NCI-H146 (cell line): ENCODE results near the gene SERPINB1.
A peak's percentile ranks its signal among the peaks of the same experiment; 100 is the strongest.
"Not testable (repeated sequence)": the region's sequence is repeated elsewhere in the genome, so short reads cannot be mapped to it uniquely, and the experiment has no call there.

ENCODE experiments used
- DNase-seq: peaks from one replicate; lab custom pipeline; 2025; lab: John Stamatoyannopoulos, UW

The SERPINB1 gene

GRCh38 chr6:2866171-2866846 lies 24.6 kb upstream of the SERPINB1 start:
- DNase-seq, result no peak

- DNase-seq, result no peak
Observed at GRCh38 chr6:2865694-2866151, 24.1 kb upstream of the SERPINB1 start.

GRCh38 chr6:2865270-2865669 lies 23.6 kb upstream of the SERPINB1 start:
- DNase-seq, result no peak

- DNase-seq, result no peak
Observed at GRCh38 chr6:2863901-2864300, 22.2 kb upstream of the SERPINB1 start.

GRCh38 chr6:2862712-2863181 lies 21.1 kb upstream of the SERPINB1 start:
- no peak for DNase-seq

- DNase-seq, result no peak
Observed at GRCh38 chr6:2861822-2862164, 20.1 kb upstream of the SERPINB1 start.

GRCh38 chr6:2861060-2861821 lies 19.6 kb upstream of the SERPINB1 start:
- no peak for DNase-seq

- not testable (repeated sequence) for DNase-seq
Observed at GRCh38 chr6:2860706-2861059, 19.0 kb upstream of the SERPINB1 start.

GRCh38 chr6:2859798-2860705 lies 18.4 kb upstream of the SERPINB1 start:
- DNase-seq, result not testable (repeated sequence)

GRCh38 chr6:2859185-2859700 lies 17.6 kb upstream of the SERPINB1 start:
- no peak for DNase-seq

GRCh38 chr6:2857580-2858337 lies 16.1 kb upstream of the SERPINB1 start:
- DNase-seq, result no peak

GRCh38 chr6:2857185-2857579 lies 15.5 kb upstream of the SERPINB1 start:
- no peak for DNase-seq

GRCh38 chr6:2855061-2855519 lies 13.4 kb upstream of the SERPINB1 start:
- DNase-seq, result no peak

GRCh38 chr6:2854396-2854982 lies 12.8 kb upstream of the SERPINB1 start:
- no peak for DNase-seq

- DNase-seq, result peak; percentile 14
Observed at GRCh38 chr6:2853769-2854395, 12.2 kb upstream of the SERPINB1 start.

GRCh38 chr6:2853378-2853768 lies 11.7 kb upstream of the SERPINB1 start:
- not testable (repeated sequence) for DNase-seq

- no peak for DNase-seq
Observed at GRCh38 chr6:2852921-2853322, 11.3 kb upstream of the SERPINB1 start.

GRCh38 chr6:2852514-2852855 lies 10.8 kb upstream of the SERPINB1 start:
- DNase-seq, result no peak

- DNase-seq, result no peak
Observed at GRCh38 chr6:2851727-2852513, 10.3 kb upstream of the SERPINB1 start.
